ENCODE measurements around the gene GAB2.
A peak's percentile ranks its signal among the peaks of the same experiment; 100 is the strongest.

Gene GAB2

DNA sequence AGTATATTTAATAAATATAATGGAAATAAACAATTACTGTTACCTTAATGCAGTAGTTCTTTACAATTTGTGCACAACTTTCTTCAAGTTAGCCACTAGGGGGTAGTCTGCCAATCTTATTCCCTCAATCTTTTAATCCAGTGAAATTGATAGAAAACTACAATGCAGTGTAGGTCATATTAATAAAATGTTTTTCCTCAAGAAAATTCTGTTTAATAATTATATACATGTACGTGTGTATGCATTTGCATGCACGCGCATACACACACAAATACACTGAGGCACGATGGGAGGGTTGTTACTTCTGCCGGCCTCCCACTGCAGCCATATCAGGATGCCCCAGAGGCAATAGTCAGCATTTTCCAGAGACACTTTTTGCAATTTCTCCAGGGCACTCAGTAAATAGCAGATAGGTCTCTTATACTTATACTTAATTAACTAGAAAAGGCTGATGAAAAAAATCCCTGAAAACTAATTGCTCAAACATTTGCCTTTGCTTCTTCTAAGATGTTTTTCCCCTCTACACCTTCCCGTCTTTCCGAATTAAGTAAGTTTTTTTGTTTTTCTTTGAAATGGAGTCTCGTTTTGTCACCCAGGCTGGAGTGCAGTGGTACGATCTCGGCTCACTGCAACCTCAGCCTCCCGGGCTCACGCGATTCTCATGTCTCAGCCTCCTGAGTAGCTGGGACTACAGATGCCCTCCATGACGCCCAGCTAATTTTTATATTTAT is 3.1 kb downstream of the GAB2 start:
- Mint-ChIP-seq H3K36me3 (ENCODE audit: low read depth) (peaks cover 10% of the 10 kb centered on the region), H3K4me1 (peaks cover 29% of the 10 kb centered on the region), H3K27me3 (ENCODE audit: low read depth) (no peaks in the 10 kb centered on the region), H3K4me3 (peak overlapping the region in 2 of 3 experiments; percentile 24 to 31), H3K9me3 (peaks cover 6% of the 10 kb centered on the region), H3K27ac (no peak overlapping the region)
- TF ChIP-seq, protein P1, sequence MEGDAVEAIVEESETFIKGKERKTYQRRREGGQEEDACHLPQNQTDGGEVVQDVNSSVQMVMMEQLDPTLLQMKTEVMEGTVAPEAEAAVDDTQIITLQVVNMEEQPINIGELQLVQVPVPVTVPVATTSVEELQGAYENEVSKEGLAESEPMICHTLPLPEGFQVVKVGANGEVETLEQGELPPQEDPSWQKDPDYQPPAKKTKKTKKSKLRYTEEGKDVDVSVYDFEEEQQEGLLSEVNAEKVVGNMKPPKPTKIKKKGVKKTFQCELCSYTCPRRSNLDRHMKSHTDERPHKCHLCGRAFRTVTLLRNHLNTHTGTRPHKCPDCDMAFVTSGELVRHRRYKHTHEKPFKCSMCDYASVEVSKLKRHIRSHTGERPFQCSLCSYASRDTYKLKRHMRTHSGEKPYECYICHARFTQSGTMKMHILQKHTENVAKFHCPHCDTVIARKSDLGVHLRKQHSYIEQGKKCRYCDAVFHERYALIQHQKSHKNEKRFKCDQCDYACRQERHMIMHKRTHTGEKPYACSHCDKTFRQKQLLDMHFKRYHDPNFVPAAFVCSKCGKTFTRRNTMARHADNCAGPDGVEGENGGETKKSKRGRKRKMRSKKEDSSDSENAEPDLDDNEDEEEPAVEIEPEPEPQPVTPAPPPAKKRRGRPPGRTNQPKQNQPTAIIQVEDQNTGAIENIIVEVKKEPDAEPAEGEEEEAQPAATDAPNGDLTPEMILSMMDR (IDR thresholded peaks at IDR 0.05; ENCODE audit: unreplicated experiment in 3 of 3): peak; percentile 48 to 56 (median 52)

DNA sequence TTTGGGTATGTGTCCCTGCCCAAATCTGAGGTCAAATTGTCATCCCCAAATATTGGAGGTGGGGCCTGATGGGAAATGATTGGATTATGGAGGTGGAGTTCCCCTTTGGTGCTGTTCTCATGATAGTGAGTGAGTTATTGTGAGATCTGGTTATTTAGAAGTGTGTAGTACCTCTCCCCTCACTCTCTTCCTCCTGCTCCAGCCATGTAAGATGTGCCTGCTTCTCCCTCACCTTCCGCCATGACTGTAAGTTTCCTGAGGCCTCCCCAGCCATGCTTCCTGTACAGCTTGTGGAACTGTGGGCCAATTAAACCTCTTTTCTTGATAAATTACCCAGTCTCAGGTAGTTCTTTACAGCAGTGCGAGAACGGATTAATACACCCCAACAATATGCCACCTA is 9.0 kb downstream of the GAB2 start:
- peaks cover 48% of the 10 kb centered on the region for H3K36me3 Mint-ChIP-seq (ENCODE audit: low read depth)
- no peak overlapping the region for H3K27ac Mint-ChIP-seq
- no peaks in the 10 kb centered on the region for H3K27me3 Mint-ChIP-seq (ENCODE audit: low read depth)
- peaks cover 40% of the 10 kb centered on the region for H3K9me3 Mint-ChIP-seq
- TF ChIP-seq, protein P1 (IDR thresholded peaks at IDR 0.05; ENCODE audit: unreplicated experiment in 3 of 3): no peak
- peaks cover 10% of the 10 kb centered on the region for H3K4me1 Mint-ChIP-seq
- H3K4me3 Mint-ChIP-seq: no peak overlapping the region

DNA sequence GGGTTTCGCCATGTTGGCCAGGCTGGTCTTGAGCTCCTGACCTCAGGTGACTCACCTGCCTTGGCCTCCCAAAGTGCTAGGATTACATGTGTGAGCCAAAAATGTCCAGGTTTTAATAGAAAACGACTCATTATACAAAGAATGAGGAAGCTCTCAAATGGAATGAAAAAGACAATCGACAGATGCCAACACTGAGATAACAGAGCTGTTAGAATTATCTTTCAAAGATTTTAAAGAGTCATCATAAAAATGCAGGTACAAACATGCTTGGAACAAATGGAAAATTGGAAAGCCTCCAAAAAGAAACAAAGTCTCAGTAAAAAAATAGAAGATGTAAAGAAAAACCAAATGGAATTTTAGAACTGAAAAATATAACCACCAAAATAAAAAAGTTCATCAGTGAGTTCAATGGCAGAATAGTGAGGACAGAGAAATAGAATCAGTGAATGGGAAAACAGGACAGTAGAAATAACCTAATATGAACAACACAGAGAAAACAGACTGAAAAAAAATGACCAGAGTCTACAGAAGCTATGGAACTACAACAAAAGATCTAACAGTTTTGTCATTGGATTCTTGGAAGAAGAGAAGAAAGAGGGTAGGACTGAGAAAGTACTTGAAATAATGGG is 10.9 kb downstream of the GAB2 start:
- H3K9me3 Mint-ChIP-seq: peaks cover 40% of the 10 kb centered on the region
- H3K36me3 Mint-ChIP-seq (ENCODE audit: low read depth): peaks cover 48% of the 10 kb centered on the region
- peaks cover 9% of the 10 kb centered on the region for H3K4me1 Mint-ChIP-seq
- H3K4me3 Mint-ChIP-seq: no peak overlapping the region
- TF ChIP-seq, protein P1 (IDR thresholded peaks at IDR 0.05; ENCODE audit: unreplicated experiment in 3 of 3): no peak
- H3K27me3 Mint-ChIP-seq (ENCODE audit: low read depth): no peaks in the 10 kb centered on the region
- no peak overlapping the region for H3K27ac Mint-ChIP-seq

DNA sequence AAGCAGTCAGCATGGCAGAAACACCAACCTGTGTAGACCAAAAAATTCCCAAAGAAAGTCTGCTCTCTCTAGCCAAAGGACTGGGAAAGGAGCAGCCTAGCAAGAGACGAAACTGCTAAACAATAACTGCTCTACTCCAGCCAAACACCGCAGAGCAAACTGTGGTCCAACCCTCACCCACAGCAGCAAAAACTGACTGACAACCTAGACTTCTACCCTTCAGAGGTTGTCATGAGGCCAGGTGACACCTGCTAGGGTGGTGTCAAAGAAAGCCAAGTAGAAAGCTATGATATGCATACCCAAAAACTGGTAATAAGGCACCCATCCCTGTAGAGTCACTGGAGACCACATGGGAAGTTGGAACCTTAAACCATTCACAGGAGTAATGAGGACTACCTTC is 11.8 kb downstream of the GAB2 start:
- Mint-ChIP-seq H3K4me1 (peaks cover 14% of the 10 kb centered on the region), H3K36me3 (ENCODE audit: low read depth) (peaks cover 44% of the 10 kb centered on the region), H3K27me3 (ENCODE audit: low read depth) (no peaks in the 10 kb centered on the region), H3K9me3 (peaks cover 38% of the 10 kb centered on the region), H3K27ac (no peak overlapping the region), H3K4me3 (no peak overlapping the region)
- TF ChIP-seq, protein P1 (IDR thresholded peaks at IDR 0.05; ENCODE audit: unreplicated experiment in 3 of 3): no peak

DNA sequence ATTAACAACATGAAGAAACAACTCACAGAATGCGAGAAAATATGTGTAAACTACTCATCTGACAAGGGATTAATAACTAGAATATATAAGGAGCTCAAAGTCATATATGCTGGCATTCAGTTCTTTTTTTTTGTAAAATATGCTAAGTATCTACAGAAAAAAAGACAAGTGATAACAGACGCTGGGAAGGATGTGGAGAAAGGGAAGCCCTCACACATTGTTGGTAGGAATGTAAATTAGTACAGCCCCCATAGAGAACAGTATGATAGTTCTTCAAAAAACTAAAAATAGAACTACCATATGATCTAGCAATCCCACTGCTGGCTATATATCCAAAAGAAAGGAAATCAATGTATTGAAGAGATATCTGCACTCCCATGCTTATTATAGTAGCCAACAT is 13.8 kb downstream of the GAB2 start:
- H3K27me3 Mint-ChIP-seq (ENCODE audit: low read depth): no peaks in the 10 kb centered on the region
- H3K27ac Mint-ChIP-seq: peak overlapping the region in 1 of 3 experiments; percentile 14

More for the DNA sequence above, 13.8 kb downstream of the GAB2 start:
- peaks cover 24% of the 10 kb centered on the region for H3K4me1 Mint-ChIP-seq
- H3K4me3 Mint-ChIP-seq: no peak overlapping the region
- H3K36me3 Mint-ChIP-seq (ENCODE audit: low read depth): peaks cover 34% of the 10 kb centered on the region
- H3K9me3 Mint-ChIP-seq: peaks cover 31% of the 10 kb centered on the region
- TF ChIP-seq, protein P1 (IDR thresholded peaks at IDR 0.05; ENCODE audit: unreplicated experiment in 3 of 3): no peak

All from nephron (organoid).